ENCODE data around the gene MEAF6.

The MEAF6 gene

GRCh38 chr1:37484325-37485051 is 30.1 kb downstream of the MEAF6 start:
- DNase-seq (ENCODE audit: low spot score) = no peak

- no peak for DNase-seq (ENCODE audit: low spot score)
Measured at GRCh38 chr1:37483785-37484184, 30.8 kb downstream of the MEAF6 start.

- no peak for DNase-seq (ENCODE audit: low spot score)
Measured at GRCh38 chr1:37482796-37483744, 31.5 kb downstream of the MEAF6 start.

- DNase-seq (ENCODE audit: low spot score) = no peak
Measured at GRCh38 chr1:37482004-37482785, 32.4 kb downstream of the MEAF6 start.

GRCh38 chr1:37481289-37482003 is 33.1 kb downstream of the MEAF6 start:
- DNase-seq (ENCODE audit: low spot score) = no peak

GRCh38 chr1:37480581-37481288 is 33.8 kb downstream of the MEAF6 start:
- no peak for DNase-seq (ENCODE audit: low spot score)

- DNase-seq (ENCODE audit: low spot score) = no peak
Measured at GRCh38 chr1:37480125-37480466, 34.5 kb downstream of the MEAF6 start.

GRCh38 chr1:37479255-37480124 is 35.1 kb downstream of the MEAF6 start:
- DNase-seq (ENCODE audit: low spot score) = peak; percentile 80

- no peak for DNase-seq (ENCODE audit: low spot score)
Measured at GRCh38 chr1:37478890-37479254, 35.7 kb downstream of the MEAF6 start.

GRCh38 chr1:37478451-37478881 is 36.1 kb downstream of the MEAF6 start:
- DNase-seq (ENCODE audit: low spot score) = no peak

- DNase-seq (ENCODE audit: low spot score) = no peak
Measured at GRCh38 chr1:37477946-37478345, 36.6 kb downstream of the MEAF6 start.

- peak; percentile 50 for DNase-seq (ENCODE audit: low spot score)
Measured at GRCh38 chr1:37477198-37477931, 37.2 kb downstream of the MEAF6 start.

- peak; percentile 40 for DNase-seq (ENCODE audit: low spot score)
Measured at GRCh38 chr1:37476460-37477197, 37.9 kb downstream of the MEAF6 start.

GRCh38 chr1:37476087-37476452 is 38.5 kb downstream of the MEAF6 start:
- no peak for DNase-seq (ENCODE audit: low spot score)

GRCh38 chr1:37475380-37476086 is 39.0 kb downstream of the MEAF6 start:
- DNase-seq (ENCODE audit: low spot score) = no peak

GRCh38 chr1:37474697-37475379 is 39.7 kb downstream of the MEAF6 start:
- DNase-seq (ENCODE audit: low spot score) = no peak

- peak; percentile 93 for DNase-seq (ENCODE audit: low spot score)
Measured at GRCh38 chr1:37474046-37474696, 40.4 kb downstream of the MEAF6 start, which contains the start of gene ZC3H12A. Gene ZC3H12A (plus strand): TSS chr1:37474580. CDS start chr1:37475497, 917 bp downstream.
